DMS53 treated with DMSO at 0.1 percent for 48 hours (cell line): ENCODE data around the gene CLECL1.
"Not testable (repeated sequence)": the region's sequence is repeated elsewhere in the genome, so short reads cannot be mapped to it uniquely, and the experiment has no call there.

ENCODE experiments used
- DNase-seq: peaks from one replicate; lab custom pipeline; 2025; ENCODE audit not compliant: unreplicated experiment; lab: John Stamatoyannopoulos, UW

The CLECL1 gene

GRCh38 chr12:9697619-9698018 is 35.3 kb downstream of the CLECL1 start:
- DNase-seq, result no peak

GRCh38 chr12:9695661-9696060 is 37.2 kb downstream of the CLECL1 start:
- DNase-seq, result not testable (repeated sequence)

- DNase-seq, result not testable (repeated sequence)
Measured at GRCh38 chr12:9695150-9695549, 37.7 kb downstream of the CLECL1 start.

GRCh38 chr12:9694241-9694640 is 38.7 kb downstream of the CLECL1 start:
- no peak for DNase-seq

- DNase-seq, result no peak
Measured at GRCh38 chr12:9692909-9693308, 40.0 kb downstream of the CLECL1 start.

GRCh38 chr12:9687228-9687627 is 45.7 kb downstream of the CLECL1 start:
- no peak for DNase-seq

GRCh38 chr12:9685915-9686314 is 47.0 kb downstream of the CLECL1 start:
- DNase-seq, result no peak

- DNase-seq, result not testable (repeated sequence)
Measured at GRCh38 chr12:9685366-9685765, 47.5 kb downstream of the CLECL1 start.

GRCh38 chr12:9682949-9683348 is 49.9 kb downstream of the CLECL1 start:
- DNase-seq, result not testable (repeated sequence)

- not testable (repeated sequence) for DNase-seq
Measured at GRCh38 chr12:9682508-9682907, 50.4 kb downstream of the CLECL1 start.

- DNase-seq, result no peak
Measured at GRCh38 chr12:9674226-9674590, 58.7 kb downstream of the CLECL1 start.

GRCh38 chr12:9673404-9674225 is 59.3 kb downstream of the CLECL1 start:
- DNase-seq, result no peak
